Ishikawa (cell line): ENCODE measurements around the gene OR10A7.

ENCODE experiments used
- CEBPB ChIP-seq: IDR thresholded peaks from 2 replicates; pipeline ENCODE4 v1.6.1; 2012
- CREB1 ChIP-seq: IDR thresholded peaks from 2 replicates; pipeline ENCODE4 v1.6.1; 2012; ENCODE audit warnings: low read depth
- EGR1 ChIP-seq: IDR thresholded peaks from 2 replicates; pipeline ENCODE4 v1.6.1; 2012
- EP300 ChIP-seq: IDR thresholded peaks from 2 replicates; pipeline ENCODE4 v1.6.1; 2012; ENCODE audit warnings: borderline replicate concordance
- FOXM1 ChIP-seq: IDR thresholded peaks from 2 replicates; pipeline ENCODE4 v1.6.1; 2012; ENCODE audit warnings: low read depth, borderline replicate concordance
- MAX ChIP-seq: IDR thresholded peaks from 2 replicates; pipeline ENCODE4 v1.6.1; 2012
- NFIC ChIP-seq: IDR thresholded peaks from 2 replicates; pipeline ENCODE4 v1.6.1; 2012
- RAD21 ChIP-seq: IDR thresholded peaks from 2 replicates; pipeline ENCODE4 v1.6.1; 2012; ENCODE audit warnings: low read depth
- REST ChIP-seq: IDR thresholded peaks from 2 replicates; pipeline ENCODE4 v1.6.1; 2012; ENCODE audit warnings: low read depth, mild to moderate bottlenecking
- TAF1 ChIP-seq: IDR thresholded peaks from 2 replicates; pipeline ENCODE4 v1.6.1; 2012; ENCODE audit warnings: low read depth, mild to moderate bottlenecking
- TCF12 ChIP-seq: IDR thresholded peaks from 2 replicates; pipeline ENCODE4 v1.6.1; 2012; ENCODE audit warnings: low read depth
- TEAD4 ChIP-seq: IDR thresholded peaks from 2 replicates; pipeline ENCODE4 v1.6.1; 2012
- USF1 ChIP-seq: IDR thresholded peaks from 2 replicates; pipeline ENCODE4 v1.6.1; 2012
- YY1 ChIP-seq: IDR thresholded peaks from 2 replicates; pipeline ENCODE4 v1.6.1; 2012; ENCODE audit warnings: low read depth
- ZBTB7A ChIP-seq: IDR thresholded peaks from 2 replicates; pipeline ENCODE4 v1.6.1; 2012; ENCODE audit warnings: low read depth

OR10A7 gene

GRCh38 chr12:55250944-55251343, 30.1 kb downstream of the OR10A7 start:
- TF ChIP-seq TEAD4 = no peak
- no peak for TF ChIP-seq RAD21
- no peak for TF ChIP-seq USF1
- TF ChIP-seq CREB1 = no peak
- TF ChIP-seq MAX = no peak
- no peak for TF ChIP-seq CEBPB
- no peak for TF ChIP-seq ZBTB7A
- no peak for TF ChIP-seq REST
- no peak for TF ChIP-seq EGR1
- TF ChIP-seq FOXM1 = no peak
- no peak for TF ChIP-seq NFIC
- no peak for TF ChIP-seq TCF12
- no peak for TF ChIP-seq YY1
- TF ChIP-seq TAF1 = no peak
- TF ChIP-seq EP300 = no peak

GRCh38 chr12:55253281-55253680, 32.5 kb downstream of the OR10A7 start:
- TF ChIP-seq FOXM1 = no peak
- TF ChIP-seq USF1 = no peak
- TF ChIP-seq YY1 = no peak
- no peak for TF ChIP-seq CEBPB
- TF ChIP-seq TCF12 = no peak
- TF ChIP-seq NFIC = no peak

GRCh38 chr12:55256831-55257230, 36.0 kb downstream of the OR10A7 start:
- TF ChIP-seq FOXM1 (no peak), TEAD4 (no peak), REST (no peak), USF1 (no peak), EGR1 (no peak), ZBTB7A (no peak), CREB1 (no peak), CEBPB (no peak), TCF12 (no peak), NFIC (no peak), RAD21 (no peak), EP300 (no peak), MAX (no peak)

GRCh38 chr12:55258303-55258702, 37.5 kb downstream of the OR10A7 start:
- TF ChIP-seq NFIC (no peak), REST (no peak), YY1 (no peak), TAF1 (no peak), TEAD4 (no peak), TCF12 (no peak), FOXM1 (no peak), EGR1 (no peak), RAD21 (no peak), MAX (no peak), ZBTB7A (no peak), CREB1 (no peak), USF1 (no peak), EP300 (no peak), CEBPB (no peak)
